ENCODE data around the gene PTPRO. TPM values are rescaled to one million over a fixed set of nuclear protein-coding genes. Genes with fewer than 3 reads are reported as not detected.

Gene PTPRO
- polyA plus RNA-seq, 4 donors, result 0.78 to 6.7 (median 1.3) TPM

DNA sequence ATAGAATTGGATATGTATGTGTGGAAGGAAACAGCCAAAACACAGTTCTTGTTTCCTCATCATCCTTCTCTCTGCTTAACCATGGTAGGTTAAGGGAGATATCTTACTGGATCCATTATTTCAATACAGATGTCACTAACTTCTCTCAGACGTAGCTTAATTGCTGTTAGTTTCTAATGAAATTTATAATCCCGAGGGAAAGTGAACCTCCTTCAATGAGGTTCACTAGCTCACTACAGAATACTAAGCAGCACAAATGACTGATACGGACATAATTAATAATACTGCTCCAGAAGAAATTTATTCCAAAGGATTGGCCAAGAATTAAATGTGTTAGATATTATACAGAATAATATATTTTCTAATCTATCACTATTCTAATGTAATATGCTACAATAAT is 28.6 kb upstream of the PTPRO start:
- Histone ChIP-seq H3K9me3 (ENCODE audit: control insufficient read depth in 2 of 2, insufficient read depth in 1 of 2, low read depth in 1 of 2, low read length in 1 of 2) (no peaks in the 10 kb centered on the region), H3K36me3 (ENCODE audit: control insufficient read depth in 3 of 3, insufficient read depth in 2 of 3, low read depth in 1 of 3, low read length in 3 of 3) (no peaks in the 10 kb centered on the region), H3K4me1 (ENCODE audit: control insufficient read depth in 3 of 3, insufficient read depth in 2 of 3, low read depth in 1 of 3, low read length in 2 of 3) (no peaks in the 10 kb centered on the region), H3K27ac (ENCODE audit: low read depth in 1 of 3, low read length in 2 of 3) (no peak overlapping the region), H3K27me3 (ENCODE audit: control insufficient read depth in 3 of 3, insufficient read depth in 3 of 3, low read length in 3 of 3) (no peaks in the 10 kb centered on the region), H3K4me3 (ENCODE audit: low read depth in 1 of 3, low read length in 3 of 3) (no peak overlapping the region)
- 83 to 88% (median 85%) methylated on average over 3 of the region's 3 CpGs for whole genome bisulfite sequencing, 3 donors
- DNase-seq, result no peak
- no peak for FAIRE-seq

DNA sequence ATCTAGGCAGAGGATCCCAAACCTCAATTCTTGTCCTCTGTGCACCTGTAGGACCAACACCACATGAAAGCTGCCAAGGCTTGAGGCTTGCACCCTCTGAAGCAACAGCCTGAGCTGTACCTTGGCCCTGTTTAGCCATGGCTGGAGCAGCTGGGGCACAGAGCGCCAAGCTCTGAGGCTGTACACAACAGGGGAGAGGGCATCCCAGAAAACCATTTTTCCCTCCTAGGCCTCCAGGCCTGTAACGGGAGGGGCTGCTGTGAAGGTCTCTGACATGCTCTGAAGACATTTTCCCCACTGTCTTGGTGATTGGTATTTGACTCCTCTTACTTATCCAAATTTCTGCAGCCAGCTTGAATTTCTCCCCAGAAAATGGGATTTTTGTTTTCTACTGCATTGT is 22.4 kb upstream of the PTPRO start:
- H3K27ac ChIP-seq (ENCODE audit: low read depth in 1 of 3, low read length in 2 of 3), result no peak overlapping the region
- 91 to 94% (median 92%) methylated on average over 2 of the region's 2 CpGs for WGBS, 3 donors
- no peak for FAIRE-seq

DNA sequence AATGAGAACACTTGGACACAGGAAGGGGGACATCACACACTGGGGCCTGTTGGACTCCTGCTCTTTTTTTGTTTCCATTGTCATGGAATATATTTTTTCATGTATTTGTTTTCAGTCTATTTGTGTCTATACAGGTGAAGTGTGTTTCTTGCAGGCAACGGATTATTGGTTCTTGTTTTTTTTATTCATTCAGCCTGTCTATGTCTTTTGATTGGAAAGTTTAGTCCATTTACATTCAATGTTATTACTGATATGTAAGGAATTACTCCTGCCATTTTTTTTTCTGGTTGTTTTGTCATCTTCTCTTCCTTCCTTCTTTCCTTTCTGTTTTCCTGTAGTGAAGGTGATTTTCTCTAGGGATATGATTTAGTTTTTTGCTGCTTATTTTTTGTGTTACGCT is 18.0 kb upstream of the PTPRO start:
- peaks cover 0 to 8% of the 10 kb centered on the region in 2 donors for H3K9me3 ChIP-seq (ENCODE audit: control insufficient read depth in 2 of 2, insufficient read depth in 1 of 2, low read depth in 1 of 2, low read length in 1 of 2)
- DNase-seq (no peak), FAIRE-seq (no peak)
- WGBS, 3 donors, result 95 to 98% (median 97%) methylated on average over 2 of the region's 2 CpGs
- no peaks in the 10 kb centered on the region for H3K36me3 ChIP-seq (ENCODE audit: control insufficient read depth in 3 of 3, insufficient read depth in 2 of 3, low read depth in 1 of 3, low read length in 3 of 3)
- no peak overlapping the region for H3K27ac ChIP-seq (ENCODE audit: low read depth in 1 of 3, low read length in 2 of 3)
- H3K4me3 ChIP-seq (ENCODE audit: low read depth in 1 of 3, low read length in 3 of 3), result no peak overlapping the region
- H3K27me3 ChIP-seq (ENCODE audit: control insufficient read depth in 3 of 3, insufficient read depth in 3 of 3, low read length in 3 of 3), result no peaks in the 10 kb centered on the region
- no peaks in the 10 kb centered on the region for H3K4me1 ChIP-seq (ENCODE audit: control insufficient read depth in 3 of 3, insufficient read depth in 2 of 3, low read depth in 1 of 3, low read length in 2 of 3)

More for the DNA sequence above, 22.4 kb upstream of the PTPRO start:
- no peaks in the 10 kb centered on the region for H3K36me3 ChIP-seq (ENCODE audit: control insufficient read depth in 3 of 3, insufficient read depth in 2 of 3, low read depth in 1 of 3, low read length in 3 of 3)
- no peak overlapping the region for H3K4me3 ChIP-seq (ENCODE audit: low read depth in 1 of 3, low read length in 3 of 3)
- H3K9me3 ChIP-seq (ENCODE audit: control insufficient read depth in 2 of 2, insufficient read depth in 1 of 2, low read depth in 1 of 2, low read length in 1 of 2), result peaks cover 0 to 8% of the 10 kb centered on the region in 2 donors
- no peaks in the 10 kb centered on the region for H3K27me3 ChIP-seq (ENCODE audit: control insufficient read depth in 3 of 3, insufficient read depth in 3 of 3, low read length in 3 of 3)
- H3K4me1 ChIP-seq (ENCODE audit: control insufficient read depth in 3 of 3, insufficient read depth in 2 of 3, low read depth in 1 of 3, low read length in 2 of 3), result no peaks in the 10 kb centered on the region
- no peak for DNase-seq

DNA sequence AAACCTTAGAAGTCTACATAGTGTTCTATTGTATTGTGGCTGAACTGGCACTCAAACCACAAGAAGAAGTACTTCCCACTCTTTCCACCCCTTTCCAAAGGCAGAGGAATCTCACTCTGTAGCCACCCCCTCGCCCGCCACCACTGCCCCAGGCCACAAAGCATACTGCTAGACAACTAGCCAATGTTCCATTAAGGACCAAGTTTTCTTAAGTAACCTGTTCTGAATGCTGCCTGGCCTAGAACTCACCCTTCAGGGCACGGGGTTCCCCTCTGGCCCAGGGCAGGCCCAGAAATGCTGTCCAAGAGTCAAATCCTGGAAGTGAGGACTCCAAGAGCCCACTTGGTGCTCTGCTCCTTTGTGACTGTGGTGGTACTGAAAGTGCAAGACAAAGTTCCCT is 15.7 kb upstream of the PTPRO start:
- FAIRE-seq (no peak), DNase-seq (no peak)
- no peaks in the 10 kb centered on the region for H3K36me3 ChIP-seq (ENCODE audit: control insufficient read depth in 3 of 3, insufficient read depth in 2 of 3, low read depth in 1 of 3, low read length in 3 of 3)
- no peaks in the 10 kb centered on the region for H3K4me1 ChIP-seq (ENCODE audit: control insufficient read depth in 3 of 3, insufficient read depth in 2 of 3, low read depth in 1 of 3, low read length in 2 of 3)
- H3K9me3 ChIP-seq (ENCODE audit: control insufficient read depth in 2 of 2, insufficient read depth in 1 of 2, low read depth in 1 of 2, low read length in 1 of 2), result no peaks in the 10 kb centered on the region
- no peak overlapping the region for H3K27ac ChIP-seq (ENCODE audit: low read depth in 1 of 3, low read length in 2 of 3)
- no peaks in the 10 kb centered on the region for H3K27me3 ChIP-seq (ENCODE audit: control insufficient read depth in 3 of 3, insufficient read depth in 3 of 3, low read length in 3 of 3)
- H3K4me3 ChIP-seq (ENCODE audit: low read depth in 1 of 3, low read length in 3 of 3), result no peak overlapping the region
- 80 to 82% (median 80%) methylated on average over 3 of the region's 3 CpGs for WGBS, 3 donors

DNA sequence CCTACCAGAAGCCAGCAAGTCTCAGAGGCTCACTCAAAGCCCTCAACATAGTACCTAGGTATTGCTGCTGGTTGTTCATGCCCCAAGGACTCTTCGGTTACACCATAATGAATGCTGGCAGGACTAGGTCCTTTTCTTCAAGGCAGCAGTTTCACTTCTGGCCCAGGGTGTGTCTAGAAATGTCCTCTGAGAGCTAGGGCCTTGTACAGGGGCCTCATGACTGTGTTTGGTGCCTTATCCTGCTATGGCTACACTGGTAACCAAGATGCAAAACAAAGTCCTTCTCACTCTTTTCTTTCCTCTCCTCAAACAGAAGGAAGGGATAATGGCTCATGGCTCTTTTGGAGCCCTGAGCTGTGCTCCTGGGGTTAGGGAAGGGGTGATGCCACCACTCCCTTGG is 15.2 kb upstream of the PTPRO start:
- FAIRE-seq (no peak), DNase-seq (no peak)
- H3K27ac ChIP-seq (ENCODE audit: low read depth in 1 of 3, low read length in 2 of 3), result no peak overlapping the region
- H3K4me1 ChIP-seq (ENCODE audit: control insufficient read depth in 3 of 3, insufficient read depth in 2 of 3, low read depth in 1 of 3, low read length in 2 of 3), result no peaks in the 10 kb centered on the region
- no peaks in the 10 kb centered on the region for H3K9me3 ChIP-seq (ENCODE audit: control insufficient read depth in 2 of 2, insufficient read depth in 1 of 2, low read depth in 1 of 2, low read length in 1 of 2)
- H3K27me3 ChIP-seq (ENCODE audit: control insufficient read depth in 3 of 3, insufficient read depth in 3 of 3, low read length in 3 of 3), result no peaks in the 10 kb centered on the region
- H3K4me3 ChIP-seq (ENCODE audit: low read depth in 1 of 3, low read length in 3 of 3), result no peak overlapping the region
- 71 to 100% (median 91%) methylated on average over 1 of the region's 1 CpG for WGBS, 3 donors
- no peaks in the 10 kb centered on the region for H3K36me3 ChIP-seq (ENCODE audit: control insufficient read depth in 3 of 3, insufficient read depth in 2 of 3, low read depth in 1 of 3, low read length in 3 of 3)

DNA sequence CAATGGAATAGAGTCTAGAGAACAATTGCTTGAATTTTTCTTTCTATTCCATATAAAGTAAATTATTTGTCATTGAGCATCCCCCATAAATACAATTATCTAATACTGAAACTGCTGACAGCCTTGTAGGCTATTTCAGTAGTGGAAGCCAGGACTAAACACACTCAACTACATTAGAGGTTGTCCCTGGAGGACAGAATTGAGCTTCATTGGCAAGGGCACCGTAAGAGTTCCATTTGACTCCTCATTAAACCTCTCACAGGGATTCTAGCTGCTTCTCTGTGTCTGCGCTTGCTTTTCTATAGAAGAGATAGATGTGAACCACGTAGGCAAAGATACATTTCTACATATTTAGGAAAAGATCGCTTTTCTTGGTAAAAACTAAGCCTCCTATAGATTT is 3.5 kb upstream of the PTPRO start:
- FAIRE-seq (no peak), DNase-seq (no peak)
- Histone ChIP-seq H3K27me3 (ENCODE audit: control insufficient read depth in 3 of 3, insufficient read depth in 3 of 3, low read length in 3 of 3) (peaks cover 0 to 11% (median 9%) of the 10 kb centered on the region in 3 donors), H3K4me3 (ENCODE audit: low read depth in 1 of 3, low read length in 3 of 3) (no peak overlapping the region), H3K4me1 (ENCODE audit: control insufficient read depth in 3 of 3, insufficient read depth in 2 of 3, low read depth in 1 of 3, low read length in 2 of 3) (no peaks in the 10 kb centered on the region), H3K9me3 (ENCODE audit: control insufficient read depth in 2 of 2, insufficient read depth in 1 of 2, low read depth in 1 of 2, low read length in 1 of 2) (no peaks in the 10 kb centered on the region), H3K27ac (ENCODE audit: low read depth in 1 of 3, low read length in 2 of 3) (no peak overlapping the region), H3K36me3 (ENCODE audit: control insufficient read depth in 3 of 3, insufficient read depth in 2 of 3, low read depth in 1 of 3, low read length in 3 of 3) (no peaks in the 10 kb centered on the region)
- WGBS, 3 donors, result 74 to 76% (median 74%) methylated on average over 4 of the region's 4 CpGs

DNA sequence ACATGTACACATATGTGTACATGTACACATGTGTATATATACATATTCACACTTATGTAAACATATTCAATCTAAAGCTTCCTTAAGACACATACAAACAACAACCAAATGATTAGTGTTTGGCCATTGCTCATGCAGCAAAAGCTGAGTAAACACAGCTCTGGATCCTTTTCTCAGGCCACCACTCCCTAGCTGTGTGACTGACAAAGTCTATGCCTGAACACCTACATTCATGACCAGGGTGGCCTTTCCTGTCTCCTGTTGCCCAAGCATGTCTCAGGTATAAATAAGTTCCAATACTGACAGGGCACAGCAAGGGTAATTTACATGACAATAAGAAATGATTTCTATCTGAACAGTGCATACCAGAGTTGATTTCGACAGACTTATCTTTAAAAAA is 1.4 kb upstream of the PTPRO start:
- FAIRE-seq, result no peak
- Histone ChIP-seq H3K27ac (ENCODE audit: low read depth in 1 of 3, low read length in 2 of 3) (no peak overlapping the region), H3K36me3 (ENCODE audit: control insufficient read depth in 3 of 3, insufficient read depth in 2 of 3, low read depth in 1 of 3, low read length in 3 of 3) (no peaks in the 10 kb centered on the region), H3K9me3 (ENCODE audit: control insufficient read depth in 2 of 2, insufficient read depth in 1 of 2, low read depth in 1 of 2, low read length in 1 of 2) (no peaks in the 10 kb centered on the region), H3K4me3 (ENCODE audit: low read depth in 1 of 3, low read length in 3 of 3) (no peak overlapping the region), H3K4me1 (ENCODE audit: control insufficient read depth in 3 of 3, insufficient read depth in 2 of 3, low read depth in 1 of 3, low read length in 2 of 3) (no peaks in the 10 kb centered on the region), H3K27me3 (ENCODE audit: control insufficient read depth in 3 of 3, insufficient read depth in 3 of 3, low read length in 3 of 3) (peaks cover 0 to 11% (median 10%) of the 10 kb centered on the region in 3 donors)
- 53 to 68% (median 65%) methylated on average over 1 of the region's 1 CpG for WGBS, 3 donors
- no peak for DNase-seq

DNA sequence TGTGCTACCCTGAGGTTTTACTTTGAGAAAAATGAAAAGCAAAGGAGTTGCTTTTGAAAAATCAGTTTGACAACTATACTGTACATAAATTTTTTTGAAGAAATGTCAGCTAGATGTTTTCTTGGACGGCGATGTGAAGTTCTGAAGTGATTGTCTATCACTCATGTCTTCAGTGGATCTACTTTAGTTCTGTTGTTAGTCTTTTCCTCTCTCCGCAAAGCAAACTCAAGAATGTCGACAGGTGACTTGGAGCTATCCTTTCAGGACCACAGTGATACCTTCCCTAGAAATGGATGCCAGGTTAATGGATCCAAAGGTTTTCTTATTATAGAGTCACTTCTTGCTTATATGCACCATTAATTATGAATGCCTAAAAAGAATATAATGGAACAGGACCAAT is 1.2 kb downstream of the PTPRO start:
- Histone ChIP-seq H3K9me3 (ENCODE audit: control insufficient read depth in 2 of 2, insufficient read depth in 1 of 2, low read depth in 1 of 2, low read length in 1 of 2) (no peaks in the 10 kb centered on the region), H3K4me1 (ENCODE audit: control insufficient read depth in 3 of 3, insufficient read depth in 2 of 3, low read depth in 1 of 3, low read length in 2 of 3) (no peaks in the 10 kb centered on the region), H3K36me3 (ENCODE audit: control insufficient read depth in 3 of 3, insufficient read depth in 2 of 3, low read depth in 1 of 3, low read length in 3 of 3) (no peaks in the 10 kb centered on the region), H3K4me3 (ENCODE audit: low read depth in 1 of 3, low read length in 3 of 3) (no peak overlapping the region), H3K27me3 (ENCODE audit: control insufficient read depth in 3 of 3, insufficient read depth in 3 of 3, low read length in 3 of 3) (peaks cover 0 to 11% (median 10%) of the 10 kb centered on the region in 3 donors), H3K27ac (ENCODE audit: low read depth in 1 of 3, low read length in 2 of 3) (no peak overlapping the region)
- FAIRE-seq (no peak), DNase-seq (peak in 1 of 2 donors; percentile 3)
- 25 to 32% (median 26%) methylated on average over 4 of the region's 4 CpGs for WGBS, 3 donors

DNA sequence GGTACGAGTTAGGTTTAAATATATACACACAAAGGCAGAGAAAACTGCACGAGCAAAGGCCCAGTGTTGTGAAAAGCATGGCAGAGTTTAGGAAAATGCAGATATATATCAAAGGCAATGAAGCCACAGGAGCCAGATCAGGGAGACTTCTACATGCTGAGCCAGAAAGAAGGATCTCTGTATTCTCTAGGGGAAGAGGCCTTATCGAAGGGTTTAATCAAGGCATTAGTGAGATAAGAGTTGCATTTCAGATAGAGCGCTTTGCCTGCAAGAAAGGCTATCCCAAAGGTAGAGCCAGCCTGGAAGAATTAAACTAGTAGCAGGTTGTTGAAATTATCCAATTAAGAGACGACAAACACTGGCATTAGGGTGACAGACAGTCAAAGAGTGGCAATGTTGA is 7.6 kb downstream of the PTPRO start:
- H3K36me3 ChIP-seq (ENCODE audit: control insufficient read depth in 3 of 3, insufficient read depth in 2 of 3, low read depth in 1 of 3, low read length in 3 of 3), result no peaks in the 10 kb centered on the region
- DNase-seq, result no peak
- H3K9me3 ChIP-seq (ENCODE audit: control insufficient read depth in 2 of 2, insufficient read depth in 1 of 2, low read depth in 1 of 2, low read length in 1 of 2), result no peaks in the 10 kb centered on the region
- H3K4me1 ChIP-seq (ENCODE audit: control insufficient read depth in 3 of 3, insufficient read depth in 2 of 3, low read depth in 1 of 3, low read length in 2 of 3), result no peaks in the 10 kb centered on the region
- WGBS, 3 donors, result 71 to 79% (median 72%) methylated on average over 5 of the region's 5 CpGs
- no peak overlapping the region for H3K27ac ChIP-seq (ENCODE audit: low read depth in 1 of 3, low read length in 2 of 3)
- no peak overlapping the region for H3K4me3 ChIP-seq (ENCODE audit: low read depth in 1 of 3, low read length in 3 of 3)
- FAIRE-seq, result no peak
- peaks cover 0 to 2% (median 0%) of the 10 kb centered on the region in 3 donors for H3K27me3 ChIP-seq (ENCODE audit: control insufficient read depth in 3 of 3, insufficient read depth in 3 of 3, low read length in 3 of 3)
